Activated T-cell treated with anti-CD3 and anti-CD28 coated beads, Interleukin-2, amount 50 U/mL, for 1 hour (primary cell): ENCODE results near the gene MGA.

ENCODE experiments used
- DNase-seq: peaks from one replicate; pipeline ENCODE4 v3.0.0-alpha.2; 2020

MGA gene

DNA sequence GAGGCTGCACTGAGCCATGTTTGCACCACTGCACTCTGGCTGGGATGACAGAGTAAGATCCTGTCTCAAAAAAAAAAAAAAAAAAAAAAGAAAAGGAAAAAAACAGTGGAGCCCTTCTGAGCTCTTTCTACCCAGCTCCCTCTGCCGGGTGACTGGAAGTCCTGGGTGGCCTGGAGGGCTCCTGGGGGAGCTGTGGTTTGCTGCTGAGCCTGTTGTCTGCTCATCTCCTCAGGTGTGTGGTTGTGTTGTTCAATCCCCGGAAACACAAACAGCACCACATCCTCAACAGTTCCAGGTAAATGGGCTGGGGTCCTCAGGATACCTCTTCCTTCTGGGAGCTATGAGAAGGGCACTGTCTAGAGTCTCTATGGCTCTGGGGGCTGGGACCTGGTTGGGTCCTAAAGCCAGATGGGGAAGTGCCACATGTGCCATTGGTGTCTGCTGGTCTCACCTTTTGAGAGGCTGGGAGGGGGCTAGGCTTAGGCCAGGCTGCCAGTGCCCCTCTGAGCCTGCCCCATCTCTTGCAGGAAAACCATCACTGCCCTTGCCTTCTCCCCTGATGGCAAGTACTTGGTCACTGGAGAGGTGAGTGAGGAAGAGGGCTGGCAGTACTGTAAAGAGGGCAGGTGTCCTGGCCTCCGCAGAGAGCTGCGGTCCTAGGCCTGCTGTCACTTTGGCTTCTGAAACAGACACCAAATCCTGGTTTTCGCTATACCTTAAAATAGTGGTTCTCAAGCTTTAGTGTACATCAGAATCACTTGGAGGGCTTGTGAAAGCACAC, 150.6 kb downstream of the MGA start:
- no peak for DNase-seq

DNA sequence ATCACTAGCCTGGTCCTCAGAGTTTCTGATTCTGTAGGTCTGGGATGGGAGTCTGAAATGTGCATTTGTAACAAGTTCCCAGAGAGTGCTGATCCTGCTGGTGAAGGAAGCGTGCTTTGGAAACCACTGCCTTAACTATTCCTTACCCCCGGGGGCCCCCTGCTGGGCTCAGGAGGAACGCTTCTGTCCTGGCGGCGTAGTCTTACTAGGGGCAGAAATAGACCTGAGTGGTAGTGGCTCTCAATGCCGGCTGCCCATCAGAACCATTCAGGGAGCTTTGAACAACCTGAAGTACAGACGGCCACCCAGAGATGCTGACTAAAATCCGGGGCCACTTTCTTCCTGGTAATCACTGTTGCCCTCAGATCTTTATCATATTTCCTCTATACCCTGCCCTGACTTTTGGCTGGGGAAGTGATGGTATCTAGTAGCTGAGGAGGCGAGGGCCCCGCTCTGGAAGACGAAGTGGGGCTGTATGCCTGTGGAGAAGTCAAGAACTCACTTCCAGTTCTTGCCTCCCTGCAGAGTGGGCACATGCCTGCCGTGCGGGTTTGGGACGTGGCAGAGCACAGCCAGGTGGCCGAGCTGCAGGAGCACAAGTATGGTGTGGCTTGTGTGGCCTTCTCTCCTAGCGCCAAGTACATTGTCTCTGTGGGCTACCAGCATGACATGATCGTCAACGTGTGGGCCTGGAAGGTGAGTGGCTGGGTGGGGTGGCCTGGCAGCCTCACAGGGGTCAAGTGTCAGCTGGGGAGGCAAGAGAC, 151.4 kb downstream of the MGA start:
- peak; percentile 77 for DNase-seq

DNA sequence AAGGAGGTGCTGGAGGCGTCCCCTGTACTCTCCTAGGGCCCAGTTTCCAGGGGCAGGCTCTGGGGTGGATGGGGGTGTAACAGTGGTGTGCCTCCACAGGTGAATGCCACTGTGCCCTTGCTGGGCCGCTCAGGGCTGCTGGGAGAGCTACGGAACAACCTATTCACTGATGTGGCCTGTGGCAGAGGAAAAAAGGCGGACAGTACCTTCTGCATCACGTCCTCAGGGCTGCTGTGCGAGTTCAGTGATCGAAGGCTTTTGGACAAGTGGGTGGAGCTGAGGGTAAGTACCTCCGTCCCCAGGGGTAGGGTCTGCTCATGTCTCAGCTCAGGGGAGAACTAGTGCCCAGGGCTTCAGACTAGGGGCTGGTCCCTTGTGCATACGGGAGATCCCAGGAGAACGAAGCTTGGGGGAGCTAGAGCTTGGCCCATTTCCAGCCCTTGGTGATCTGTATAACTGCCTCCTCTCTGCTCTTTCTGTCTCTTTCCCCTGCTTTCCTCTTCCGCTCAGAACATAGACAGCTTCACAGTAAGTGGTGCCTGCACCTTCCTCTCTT, 152.7 kb downstream of the MGA start:
- DNase-seq: no peak

DNA sequence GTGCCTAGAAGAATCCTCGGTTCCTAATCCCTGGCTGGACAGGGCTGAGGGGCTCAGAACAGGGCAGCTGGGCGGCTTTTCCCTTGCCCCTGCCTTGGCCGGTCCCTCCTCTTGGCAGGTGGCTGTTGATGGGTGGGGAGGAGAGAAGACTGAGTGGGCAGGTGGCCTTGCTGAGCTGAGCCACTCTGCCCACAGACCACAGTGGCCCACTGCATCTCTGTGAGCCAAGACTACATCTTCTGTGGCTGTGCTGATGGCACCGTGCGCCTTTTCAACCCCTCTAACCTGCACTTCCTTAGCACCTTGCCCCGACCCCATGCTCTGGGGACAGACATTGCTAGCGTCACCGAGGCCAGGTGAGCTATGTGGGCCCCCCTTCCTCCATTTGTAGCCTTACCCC, 153.2 kb downstream of the MGA start:
- DNase-seq: no peak

DNA sequence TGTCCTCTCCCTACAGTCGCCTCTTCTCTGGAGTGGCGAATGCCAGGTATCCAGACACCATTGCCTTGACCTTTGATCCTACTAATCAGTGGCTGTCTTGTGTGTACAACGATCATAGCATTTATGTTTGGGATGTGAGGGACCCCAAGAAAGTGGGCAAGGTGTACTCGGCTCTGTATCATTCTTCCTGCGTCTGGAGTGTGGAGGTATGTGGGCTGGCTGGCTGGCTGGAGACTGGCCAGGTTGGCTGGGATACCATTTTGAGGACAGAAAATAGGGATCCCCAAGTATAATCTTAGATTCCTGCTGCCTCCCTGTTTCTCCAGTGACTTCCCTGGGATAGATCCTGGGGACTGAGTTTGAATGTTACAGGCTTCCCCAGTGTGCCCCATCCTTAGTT, 154.3 kb downstream of the MGA start:
- no peak for DNase-seq

DNA sequence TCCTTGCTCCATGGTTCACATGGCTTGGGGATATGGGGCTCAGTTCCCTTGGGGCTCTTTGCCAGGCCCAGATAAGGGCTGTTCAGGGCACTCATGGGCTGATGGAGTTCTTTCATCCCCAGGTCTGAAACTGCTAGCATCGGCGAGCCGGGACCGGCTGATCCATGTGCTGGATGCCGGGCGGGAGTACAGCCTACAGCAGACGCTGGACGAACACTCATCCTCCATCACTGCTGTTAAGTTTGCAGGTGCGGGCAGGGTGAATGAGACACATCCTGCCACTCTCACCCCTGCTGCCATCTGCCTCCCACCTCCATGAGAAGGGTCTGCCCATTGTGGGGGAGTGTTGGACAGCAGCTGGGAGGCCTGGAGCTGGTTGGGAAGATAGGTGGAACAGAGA, 156.6 kb downstream of the MGA start:
- DNase-seq: no peak

DNA sequence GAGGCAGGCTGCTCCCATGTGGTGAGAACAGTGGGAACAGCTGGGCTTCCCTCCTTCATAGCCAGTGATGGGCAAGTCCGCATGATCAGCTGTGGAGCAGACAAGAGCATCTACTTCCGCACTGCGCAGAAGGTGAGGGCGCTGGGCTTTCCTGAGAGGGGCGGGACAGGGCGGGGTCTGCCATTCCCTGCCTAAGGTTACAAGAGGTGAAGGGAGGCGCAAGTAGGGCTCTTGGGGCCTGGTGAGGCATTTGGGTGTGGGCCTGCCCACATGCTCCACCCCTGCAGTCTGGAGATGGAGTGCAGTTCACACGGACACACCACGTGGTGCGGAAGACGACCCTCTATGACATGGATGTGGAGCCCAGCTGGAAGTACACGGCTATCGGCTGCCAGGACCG, 157.1 kb downstream of the MGA start:
- DNase-seq: no peak

DNA sequence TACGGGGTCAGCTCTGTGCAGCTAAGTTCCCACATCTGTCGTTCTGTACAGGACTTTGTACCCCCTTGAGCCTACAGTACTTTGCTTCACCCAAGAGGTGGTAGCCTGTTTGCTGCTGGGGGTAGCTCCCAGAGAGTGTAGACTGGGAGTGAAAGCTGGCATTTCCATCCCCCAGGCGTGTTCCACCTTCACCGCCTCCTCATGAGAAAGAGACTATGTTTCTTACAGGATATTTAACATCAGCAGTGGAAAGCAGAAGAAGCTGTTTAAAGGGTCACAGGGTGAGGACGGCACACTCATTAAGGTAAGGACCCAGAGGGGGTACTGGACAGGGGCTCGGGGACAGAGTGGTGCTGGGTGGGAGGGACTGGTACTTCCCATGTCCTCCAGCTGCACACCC, 157.6 kb downstream of the MGA start:
- no peak for DNase-seq

DNA sequence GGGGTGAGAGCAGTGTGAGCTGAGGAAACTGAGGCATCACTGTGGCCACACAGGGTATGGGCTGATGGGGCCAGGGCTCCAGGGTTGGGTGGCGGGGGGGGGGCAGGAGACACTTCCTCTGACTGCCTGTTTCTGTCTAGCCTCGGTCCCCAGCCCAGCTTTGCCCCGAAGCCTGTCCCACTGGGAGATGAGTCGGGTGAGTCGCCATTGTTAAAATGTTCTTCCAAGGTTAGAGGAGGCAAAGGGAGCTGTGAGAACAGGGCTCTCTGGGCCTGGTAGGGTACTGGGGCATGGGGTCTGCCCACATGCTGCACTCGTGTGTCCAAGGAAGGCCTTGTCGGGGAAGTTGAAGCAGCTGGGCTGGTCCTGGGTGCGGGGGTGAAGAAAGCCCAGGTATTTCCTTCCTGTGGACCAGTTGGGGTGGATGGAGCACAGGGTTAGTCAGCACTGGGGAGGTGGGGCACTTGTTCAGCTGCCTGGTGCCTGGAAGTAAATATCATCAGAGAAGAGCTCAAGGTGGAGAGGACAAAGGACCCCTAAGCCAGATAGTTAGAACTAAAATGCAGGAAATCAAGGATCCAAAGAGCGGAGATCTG, 159.3 kb downstream of the MGA start:
- DNase-seq: no peak

DNA sequence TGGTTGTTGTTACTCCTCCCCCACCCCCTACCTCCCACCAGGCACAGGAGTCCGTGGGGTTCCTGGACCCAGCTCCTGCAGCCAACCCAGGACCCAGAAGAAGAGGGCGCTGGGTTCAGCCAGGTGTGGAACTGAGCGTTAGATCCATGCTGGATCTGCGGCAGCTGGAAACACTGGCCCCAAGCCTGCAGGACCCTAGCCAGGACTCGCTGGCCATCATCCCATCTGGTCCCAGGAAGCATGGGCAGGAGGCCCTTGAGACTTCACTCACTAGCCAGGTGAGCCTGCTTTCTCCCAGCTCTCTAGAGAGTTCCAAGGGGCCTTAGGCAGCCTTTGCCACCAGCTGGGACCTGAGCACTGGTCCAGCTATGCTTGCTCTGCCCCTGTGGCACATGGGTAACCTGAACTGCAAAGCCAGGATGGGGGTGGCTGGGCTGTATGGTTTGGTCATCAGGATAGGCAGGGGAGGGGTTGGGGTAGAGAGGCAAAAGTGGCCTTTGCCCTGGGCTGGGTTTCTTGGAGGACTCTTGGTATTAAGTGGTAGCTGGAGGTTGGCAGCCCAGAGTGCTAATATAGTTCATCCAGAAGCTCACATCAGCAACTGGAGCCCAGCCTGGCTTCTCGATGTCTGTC, 160.7 kb downstream of the MGA start:
- no peak for DNase-seq

DNA sequence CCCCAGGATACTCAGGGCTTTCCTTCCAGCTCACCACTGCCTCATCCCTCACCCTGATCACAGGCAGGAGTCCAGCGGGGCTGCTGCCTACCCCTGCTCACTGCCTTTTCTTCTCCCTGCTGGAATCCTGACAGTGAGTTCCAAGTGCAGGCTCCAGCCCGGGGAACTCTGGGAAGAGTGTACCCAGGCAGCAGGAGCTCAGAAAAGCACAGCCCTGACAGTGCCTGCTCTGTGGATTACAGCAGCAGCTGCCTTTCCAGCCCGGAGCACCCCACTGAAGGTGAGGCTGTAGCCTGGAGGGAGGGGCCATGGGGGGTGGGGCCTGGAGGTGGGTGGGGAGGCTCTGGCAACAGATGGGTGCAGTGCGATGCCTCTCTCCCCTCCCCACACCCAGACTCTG, 161.6 kb downstream of the MGA start:
- no peak for DNase-seq

DNA sequence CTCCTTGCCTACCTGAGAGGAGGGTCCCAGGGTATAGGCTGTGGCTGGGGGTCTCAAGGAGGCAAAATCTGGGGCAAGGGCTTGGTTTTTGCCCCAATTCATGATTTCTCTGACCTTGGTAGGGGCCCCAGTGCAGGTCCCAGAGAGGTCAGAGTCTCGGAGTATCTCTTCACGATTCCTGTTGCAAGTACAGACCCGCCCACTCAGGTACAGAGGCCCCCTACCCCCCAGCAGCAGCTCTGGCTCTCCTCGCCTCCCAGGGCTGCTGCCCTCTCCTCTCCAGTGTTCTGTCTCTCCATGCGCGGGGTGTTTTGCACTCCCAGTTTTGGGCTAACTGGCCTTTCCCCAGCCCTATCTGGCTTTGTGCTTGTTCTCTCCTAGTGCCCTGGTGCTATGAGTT, 162.3 kb downstream of the MGA start:
- DNase-seq: no peak
